Subcutaneous adipose tissue (tissue), 4 donors: Measurements from ENCODE around the gene SLC25A22. TPM values are rescaled to one million over a fixed set of nuclear protein-coding genes. Genes with fewer than 3 reads are reported as not detected.

Source experiments
- total RNA-seq, 4 donors: library from RNA; depleted of rRNA; stranded (reverse); fragments of >200 nt; gene quantifications; one replicate each; pipeline ENCODE4 v1.1.0, GENCODE V29; 2016
- TF ChIP-seq, protein P1 (sequence below): fragments of 450-650 bp; IDR thresholded peaks from one replicate; pipeline ENCODE4 v1.5.1; 2016; ENCODE audit warnings: low read depth, mild to moderate bottlenecking, control low read depth, antibody characterized with exemption, moderate library complexity

SLC25A22 gene
- total RNA-seq, 4 donors from 2014 or later: 2.5 to 12.8 (median 3.7) TPM

GRCh38 chr11:803467-803742 lies 5.3 kb upstream of the SLC25A22 start:
- TF ChIP-seq, protein P1, sequence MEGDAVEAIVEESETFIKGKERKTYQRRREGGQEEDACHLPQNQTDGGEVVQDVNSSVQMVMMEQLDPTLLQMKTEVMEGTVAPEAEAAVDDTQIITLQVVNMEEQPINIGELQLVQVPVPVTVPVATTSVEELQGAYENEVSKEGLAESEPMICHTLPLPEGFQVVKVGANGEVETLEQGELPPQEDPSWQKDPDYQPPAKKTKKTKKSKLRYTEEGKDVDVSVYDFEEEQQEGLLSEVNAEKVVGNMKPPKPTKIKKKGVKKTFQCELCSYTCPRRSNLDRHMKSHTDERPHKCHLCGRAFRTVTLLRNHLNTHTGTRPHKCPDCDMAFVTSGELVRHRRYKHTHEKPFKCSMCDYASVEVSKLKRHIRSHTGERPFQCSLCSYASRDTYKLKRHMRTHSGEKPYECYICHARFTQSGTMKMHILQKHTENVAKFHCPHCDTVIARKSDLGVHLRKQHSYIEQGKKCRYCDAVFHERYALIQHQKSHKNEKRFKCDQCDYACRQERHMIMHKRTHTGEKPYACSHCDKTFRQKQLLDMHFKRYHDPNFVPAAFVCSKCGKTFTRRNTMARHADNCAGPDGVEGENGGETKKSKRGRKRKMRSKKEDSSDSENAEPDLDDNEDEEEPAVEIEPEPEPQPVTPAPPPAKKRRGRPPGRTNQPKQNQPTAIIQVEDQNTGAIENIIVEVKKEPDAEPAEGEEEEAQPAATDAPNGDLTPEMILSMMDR: no peak

- TF ChIP-seq, protein P1: no peak
Measured at GRCh38 chr11:802693-803466, 4.8 kb upstream of the SLC25A22 start.

GRCh38 chr11:802018-802617 lies 4.0 kb upstream of the SLC25A22 start:
- TF ChIP-seq, protein P1: no peak

DNA sequence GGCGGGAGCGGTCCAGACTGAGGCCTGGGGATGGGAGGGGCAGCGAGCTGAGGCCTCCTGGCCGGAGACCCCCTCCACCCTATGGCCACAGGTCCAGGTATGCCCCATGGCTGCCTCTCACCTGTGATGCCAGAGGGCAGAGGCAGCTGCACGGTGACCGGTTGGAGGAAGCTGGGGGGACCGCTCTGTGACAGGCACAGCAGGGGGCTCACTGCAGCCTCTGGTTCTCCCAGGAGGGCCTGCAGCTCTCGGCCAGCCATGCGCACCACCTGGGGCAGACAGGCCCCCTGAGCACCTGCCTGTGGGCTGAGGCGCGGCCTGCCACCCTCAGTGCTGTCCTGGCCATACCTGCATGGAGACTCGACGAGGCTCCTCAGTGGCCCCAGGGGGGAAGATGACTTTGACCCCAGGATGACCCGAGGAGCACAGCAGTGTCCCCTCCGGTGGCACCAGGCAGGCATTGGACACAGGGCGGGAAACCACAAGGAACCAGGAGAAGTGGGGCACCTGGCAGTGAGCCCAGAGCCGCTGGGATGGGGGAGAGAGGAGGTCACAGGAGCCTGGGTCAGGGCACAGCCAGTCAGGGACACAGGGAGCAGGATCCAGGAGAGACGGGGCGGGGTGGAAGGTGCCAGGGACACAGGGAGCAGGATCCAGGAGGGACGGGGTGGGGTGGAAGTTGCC lies 3.2 kb upstream of the SLC25A22 start:
- TF ChIP-seq, protein P1: no peak

GRCh38 chr11:800473-800872 lies 2.4 kb upstream of the SLC25A22 start:
- TF ChIP-seq, protein P1: no peak

- TF ChIP-seq, protein P1: no peak
Measured at GRCh38 chr11:799641-800316, 1.7 kb upstream of the SLC25A22 start.
